HepG2 (cell line): Measurements from ENCODE around the gene RBBP5. TPM values are rescaled to one million over a fixed set of nuclear protein-coding genes. Genes with fewer than 3 reads are reported as not detected.

Experiments
- ATAC-seq: fragments of 200-7000 bp; cut with Tn5 transposase; 3 replicates; pipeline ENCODE4 v1.9.1; 2020; ENCODE audit warnings: mild to moderate bottlenecking, moderate library complexity
- BruUV-seq: library from RNA; stranded (reverse); fragments of 400-500 nt; replicated peaks from 2 replicates; lab custom pipeline; 2021; lab: Mats Ljungman, UMichigan
- CTCF ChIA-PET: fragments of 300-600 bp; formaldehyde crosslinking; extraction: SDS; loops from one replicate; lab custom pipeline; 2021; ENCODE audit warnings: low total read pairs, inconsistent platforms, low intra/inter-chr PET ratio; lab: Yijun Ruan, JAX
- POLR2A ChIA-PET: fragments of 350-600 bp; sonication (Branson Sonifier 250); formaldehyde crosslinking; loops from one replicate; lab custom pipeline; 2020; ENCODE audit warnings: antibody characterized with exemption, inconsistent platforms; lab: Yijun Ruan, JAX
- DNase-seq: peaks from one replicate; pipeline ENCODE4 v3.0.0-alpha.2; 2015; ENCODE audit warnings: low spot score
- FAIRE-seq: peaks from 3 replicates; lab custom pipeline; 2011; peaks lifted over from hg19 to GRCh38; lab: Jason Lieb, UNC
- H2AFZ ChIP-seq: one replicate; pipeline ENCODE4 v1.6.1; 2011; ENCODE audit warnings: low read length, inconsistent platforms
- H3K27ac ChIP-seq: fragments of 300-600 bp; 3 replicates; pipeline ENCODE4 v1.8.0; 2011; ENCODE audit warnings: mixed run types, mild to moderate bottlenecking, mixed read lengths, low read length, inconsistent platforms; ENCODE audit not compliant: insufficient read depth; ENCODE audit errors: extremely low read length
- H3K27me3 ChIP-seq, 2 experiments: fragments of 200-600 bp in 1 of 2; 2 replicates in 1 of 2; 3 replicates in 1 of 2; pipeline versions ENCODE4 v1.6.0 to v1.8.0; 2011; ENCODE audit warnings: low read length in 2 of 2, mild to moderate bottlenecking in 2 of 2, moderate library complexity in 2 of 2, inconsistent platforms in 1 of 2; ENCODE audit not compliant: insufficient read depth in 2 of 2, control insufficient read depth in 1 of 2
- H3K36me3 ChIP-seq, 2 experiments: fragments of 200-600 bp in 1 of 2; replicated peaks in 1 of 2; 2 replicates in 1 of 2; 3 replicates in 1 of 2; pipeline versions ENCODE4 v1.5.1 to v1.8.0; 2011; ENCODE audit warnings: low read length in 2 of 2, inconsistent platforms in 1 of 2; ENCODE audit not compliant: insufficient read depth in 2 of 2, control insufficient read depth in 1 of 2
- H3K4me1 ChIP-seq: 2 replicates; pipeline ENCODE4 v1.5.1; 2012; ENCODE audit warnings: low read length, inconsistent platforms; ENCODE audit not compliant: insufficient read depth
- H3K4me2 ChIP-seq: 2 replicates; pipeline ENCODE4 v1.6.0; 2011; ENCODE audit warnings: low read depth, low read length, inconsistent platforms
- H3K4me3 ChIP-seq, 3 experiments: fragments of 200-600 bp in 1 of 3; sonication (generic), shearing (Covaris generic) in 1 of 3; replicated peaks in 1 of 3; 2 replicates each; pipeline ENCODE4 v1.5.1; 2011 to 2016; ENCODE audit warnings: low read length in 3 of 3, inconsistent platforms in 2 of 3, low read depth in 2 of 3, mild to moderate bottlenecking in 2 of 3, control low read depth in 1 of 3, mixed read lengths in 1 of 3; ENCODE audit not compliant: insufficient read depth in 1 of 3
- H3K79me2 ChIP-seq: one replicate; pipeline ENCODE4 v1.6.1; 2011; ENCODE audit warnings: low read length, inconsistent platforms; ENCODE audit not compliant: insufficient read depth
- H3K9ac ChIP-seq: 2 replicates; pipeline ENCODE4 v1.6.0; 2011; ENCODE audit warnings: mild to moderate bottlenecking, low read depth, low read length, inconsistent platforms; ENCODE audit not compliant: insufficient read depth
- H3K9me3 ChIP-seq: 2 replicates; pipeline ENCODE4 v1.5.1; 2012; ENCODE audit warnings: mild to moderate bottlenecking, low read length
- H4K20me1 ChIP-seq: 2 replicates; pipeline ENCODE4 v1.6.0; 2011; ENCODE audit warnings: inconsistent platforms, mild to moderate bottlenecking, low read length, moderate library complexity; ENCODE audit not compliant: insufficient read depth
- CBX2 ChIP-seq, 2 experiments: fragments of 200-600 bp in 1 of 2; sonication (generic); formaldehyde crosslinking in 1 of 2; IDR thresholded peaks; 2 replicates each; pipeline versions ENCODE4 v1.7.0 to v1.8.1; 2018 to 2022; ENCODE audit warnings: low read depth in 2 of 2, low read length in 1 of 2, mild to moderate bottlenecking in 1 of 2, missing genetic modification reagents in 1 of 2
- DBP ChIP-seq: sonication (generic); formaldehyde crosslinking; IDR thresholded peaks from 2 replicates; pipeline ENCODE4 v1.4.0; 2020; ENCODE audit warnings: missing genetic modification reagents; ENCODE audit errors: not compliant biosample characterization
- IRF9 ChIP-seq: sonication (generic); formaldehyde crosslinking; IDR thresholded peaks from 2 replicates; pipeline ENCODE4 v1.8.0; 2022; ENCODE audit warnings: missing genetic modification reagents, mild to moderate bottlenecking, borderline replicate concordance
- KLF12 ChIP-seq: sonication (generic); formaldehyde crosslinking; IDR thresholded peaks from 2 replicates; pipeline ENCODE4 v1.4.0; 2020; ENCODE audit warnings: missing genetic modification reagents, borderline replicate concordance
- RBFOX2 ChIP-seq: fragments of 200-400 bp; formaldehyde crosslinking; IDR thresholded peaks from 2 replicates; pipeline ENCODE4 v1.6.1; 2017; ENCODE audit warnings: low read depth, mild to moderate bottlenecking, low read length
- SALL2 ChIP-seq: sonication (generic); formaldehyde crosslinking; IDR thresholded peaks from 2 replicates; pipeline ENCODE4 v1.8.1; 2023; ENCODE audit warnings: mild to moderate bottlenecking, missing genetic modification reagents, inconsistent platforms
- TEAD2 ChIP-seq: sonication (generic); formaldehyde crosslinking; IDR thresholded peaks from 2 replicates; pipeline ENCODE4 v1.9.0; 2021; ENCODE audit warnings: missing genetic modification reagents
- ZNF670 ChIP-seq: sonication (generic); formaldehyde crosslinking; IDR thresholded peaks from 2 replicates; pipeline ENCODE4 v1.8.0; 2022; ENCODE audit warnings: mild to moderate bottlenecking, missing genetic modification reagents, borderline replicate concordance
- ZNF678 ChIP-seq: sonication (generic); formaldehyde crosslinking; IDR thresholded peaks from 2 replicates; pipeline ENCODE4 v1.4.0; 2020; ENCODE audit warnings: mild to moderate bottlenecking, missing genetic modification reagents
- WGBS: methylation state at CpG from one replicate; pipeline ENCODE4 v1.1.6; 2017; ENCODE audit warnings: low lambda C conversion rate; 5-methylcytosine and 5-hydroxymethylcytosine counted together
- in situ Hi-C: cut with HindIII; loops from 2 replicates; pipeline ENCODE4 v1.10.0; 2017; ENCODE audit warnings: low pct_unique_long_range_greater_than_20kb; ENCODE audit not compliant: extremely low pct_ligation_motif_present
- intact Hi-C: fragments of 100-400 bp; cut with micrococcal nuclease; formaldehyde crosslinking; loops from one replicate; pipeline ENCODE4 v1.10.0; 2022; ENCODE audit not compliant: unreplicated experiment
- polyA plus RNA-seq, 8 experiments: library from polyadenylated mRNA; depleted of rRNA in 3 of 8; stranded (reverse) in 7 of 8; unstranded in 1 of 8; fragments of >200 nt; fragmentation: Illumina TruSeq in 4 of 8; extraction: Trizol in 4 of 8; gene quantifications; 2 replicates each; pipeline versions ENCODE4 v1.2.1 to v1.2.3, GENCODE V29; 2011 to 2016; ENCODE audit warnings: low read depth in 4 of 8, missing spikeins in 1 of 8, mixed read lengths in 1 of 8; ENCODE audit not compliant: insufficient read depth in 1 of 8
- total RNA-seq, 5 experiments: library from RNA; depleted of rRNA; stranded (reverse); fragments of >200 nt; fragmentation: Illumina TruSeq; extraction: Trizol; gene quantifications; 2 replicates each; pipeline ENCODE4 v1.2.3, GENCODE V29; 2016; ENCODE audit warnings: low read depth in 1 of 5

The RBBP5 gene
- total and polyA plus RNA-seq, 2 of the 13 experiments (the other 11 are each of a cell fraction or from before 2014, with no cell fraction given) = 6.6 to 17.1 TPM

- no peak for FAIRE-seq
- ChIA-PET POLR2A (no interaction called here), CTCF (interaction anchor here (4.2 kb wide), 1 partner anchor 71 kb away, joined by 41 read pairs; no protein-coding TSS in a partner anchor)
- no peaks in the 10 kb centered on the region for H4K20me1 ChIP-seq
- H3K27me3 ChIP-seq = peaks cover 3 to 46% of the 10 kb centered on the region in 2 experiments; a peak in 3 of 5 replicates
- no peaks in the 10 kb centered on the region for H3K4me1 ChIP-seq
- no peaks in the 10 kb centered on the region for H3K9me3 ChIP-seq
- H3K4me3 ChIP-seq = no peak overlapping the region
- H3K36me3 ChIP-seq = no peaks in the 10 kb centered on the region
- no peak overlapping the region for H3K9ac ChIP-seq
- DNase-seq = no peak
- no peaks in the 10 kb centered on the region for H3K79me2 ChIP-seq
- H2AFZ ChIP-seq = no peak overlapping the region
- no peak for ATAC-seq
- no peak overlapping the region for H3K27ac ChIP-seq
- intact Hi-C loops = loop anchor here (2.0 kb wide), 1 partner anchor 197 kb away; no protein-coding TSS in a partner anchor
- no peak for TF ChIP-seq KLF12 (CRISPR knock-in tag)
- no peak for TF ChIP-seq SALL2 (CRISPR knock-in tag)
- no peak for TF ChIP-seq ZNF670 (CRISPR knock-in tag)
- TF ChIP-seq RBFOX2 = no peak
- TF ChIP-seq TEAD2 (CRISPR knock-in tag) = no peak
- TF ChIP-seq CBX2 (IDR thresholded peaks at IDR 0.05; ENCODE audit: low read depth, low read length) = no peak
- TF ChIP-seq CBX2 (CRISPR knock-in tag; IDR thresholded peaks at IDR 0.05; ENCODE audit: low read depth) = no peak
- TF ChIP-seq DBP = no peak
- no peak for TF ChIP-seq IRF9
- no peak for TF ChIP-seq ZNF678 (CRISPR knock-in tag)
- no TSS peak for BruUV-seq
- in situ Hi-C loops = loop anchor here (5.0 to 10.0 kb wide), 2 partner anchors 82 to 195 kb away; no protein-coding TSS in a partner anchor
- H3K4me2 ChIP-seq = no peak overlapping the region
- WGBS = 36% methylated on average over 2 of the region's 6 CpGs
Measured at GRCh38 chr1:205059660-205060059, 62.1 kb downstream of the RBBP5 start.
